LNCAP (cell line): ENCODE results near the gene RSPO3.

Source experiments
- CTCF ChIP-seq: fragments of 450-650 bp; IDR thresholded peaks from 2 replicates; pipeline ENCODE4 v1.5.1; 2017; ENCODE audit warnings: mild to moderate bottlenecking

Gene RSPO3

GRCh38 chr6:127207591-127208120, 89.2 kb downstream of the RSPO3 start:
- no peak for TF ChIP-seq CTCF

GRCh38 chr6:127210725-127211124, 92.3 kb downstream of the RSPO3 start:
- TF ChIP-seq CTCF = no peak

- no peak for TF ChIP-seq CTCF
Observed at GRCh38 chr6:127212376-127212775, 93.9 kb downstream of the RSPO3 start.

GRCh38 chr6:127215931-127216330, 97.5 kb downstream of the RSPO3 start:
- TF ChIP-seq CTCF = no peak

GRCh38 chr6:127216810-127217789, 98.6 kb downstream of the RSPO3 start:
- TF ChIP-seq CTCF = no peak

- no peak for TF ChIP-seq CTCF
Observed at GRCh38 chr6:127219869-127220268, 101.4 kb downstream of the RSPO3 start.

- no peak for TF ChIP-seq CTCF
Observed at GRCh38 chr6:127221201-127221600, 102.7 kb downstream of the RSPO3 start.
